Measurements from ENCODE around the gene PLOD3.

PLOD3 gene

GRCh38 chr7:101164071-101164840, 53.1 kb downstream of the PLOD3 start:
- peak overlapping the region; percentile 98 for H3K27ac ChIP-seq
- TF ChIP-seq CTCF (conservative IDR thresholded peaks at IDR 0.05): no peak

- H3K27ac ChIP-seq: peak overlapping the region; percentile 98
- no peak for TF ChIP-seq CTCF (conservative IDR thresholded peaks at IDR 0.05)
Observed at GRCh38 chr7:101163279-101164070, 53.9 kb downstream of the PLOD3 start.

DNA sequence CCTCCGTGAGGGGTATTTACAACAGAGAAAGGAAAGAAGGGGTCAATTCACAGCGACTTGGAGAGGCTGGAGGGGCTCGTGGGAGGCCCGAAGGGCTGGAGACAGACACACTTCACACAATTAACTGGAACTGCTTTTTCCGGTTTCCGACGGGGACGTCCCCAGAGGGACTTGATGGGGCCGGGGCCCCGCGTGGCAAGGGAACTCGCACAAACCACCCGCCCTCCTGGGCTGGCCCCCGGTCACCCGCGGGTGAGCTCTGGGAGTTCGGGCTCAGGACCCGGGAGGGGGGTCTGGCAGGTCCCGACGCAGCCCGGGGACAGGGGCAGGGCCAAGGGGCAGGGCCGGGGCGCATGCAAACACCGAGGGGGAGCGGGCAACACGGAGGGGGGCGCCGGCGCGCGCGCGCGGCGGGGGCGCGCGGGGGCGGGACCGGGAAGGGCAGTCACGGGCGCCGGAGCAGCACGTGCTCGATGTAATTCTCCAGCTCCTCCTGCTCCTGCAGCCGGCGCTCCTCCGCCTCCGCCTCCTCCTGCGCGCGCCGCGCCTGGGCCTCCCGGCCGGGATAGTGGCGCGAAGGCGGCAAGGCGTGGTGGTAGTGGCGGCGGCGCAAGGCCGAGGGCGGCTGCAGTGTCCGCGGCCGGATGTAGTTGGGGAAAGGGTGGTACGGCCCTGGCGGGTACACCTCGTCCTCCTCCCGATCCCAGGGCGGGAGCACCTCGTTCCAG, 54.7 kb downstream of the PLOD3 start:
- peak overlapping the region; percentile 98 for H3K27ac ChIP-seq
- TF ChIP-seq CTCF (conservative IDR thresholded peaks at IDR 0.05): no peak

GRCh38 chr7:101161692-101162471, 55.5 kb downstream of the PLOD3 start:
- H3K27ac ChIP-seq: peak overlapping the region; percentile 98
- no peak for TF ChIP-seq CTCF (conservative IDR thresholded peaks at IDR 0.05)

DNA sequence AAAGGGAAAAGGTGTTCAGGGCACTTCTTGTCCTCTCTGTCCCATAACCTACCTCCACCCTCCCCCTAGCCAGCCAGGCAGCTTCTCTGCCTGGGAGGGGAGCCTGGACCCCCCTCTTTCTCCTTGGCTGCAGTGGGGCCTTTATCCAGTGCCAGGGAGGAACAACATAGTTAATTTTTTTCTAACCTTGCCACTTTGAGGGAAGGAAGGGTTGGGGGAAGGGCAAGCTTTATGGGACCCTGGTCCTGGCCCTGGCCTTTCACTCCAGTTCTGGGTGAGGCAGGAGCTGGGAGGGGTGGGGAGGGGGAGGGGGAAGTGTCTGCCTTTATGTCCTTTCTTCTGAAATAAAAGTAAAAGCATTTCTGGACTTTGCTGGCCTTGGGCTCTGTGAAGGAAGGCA, 56.5 kb downstream of the PLOD3 start:
- TF ChIP-seq CTCF (conservative IDR thresholded peaks at IDR 0.05): no peak
- peak overlapping the region; percentile 98 for H3K27ac ChIP-seq

GRCh38 chr7:101159696-101160674, 57.4 kb downstream of the PLOD3 start:
- no peak for TF ChIP-seq CTCF (conservative IDR thresholded peaks at IDR 0.05)
- H3K27ac ChIP-seq: peak overlapping the region; percentile 98
